PFSK-1 (cell line): ENCODE data around the gene RNPS1.

ENCODE experiments used
- FOXP2 ChIP-seq: optimal IDR thresholded peaks from 2 replicates; pipeline ENCODE3; 2011; ENCODE audit warnings: borderline replicate concordance, control low read depth, inconsistent platforms; ENCODE audit not compliant: insufficient read depth; ENCODE audit errors: extremely low read length, extremely low read depth
- POLR2AphosphoS5 ChIP-seq: IDR thresholded peaks from 2 replicates; pipeline ENCODE4 v1.6.1; 2012; ENCODE audit warnings: low read depth, mild to moderate bottlenecking, control low read depth, low read length, moderate library complexity
- REST ChIP-seq, 2 experiments: IDR thresholded peaks; 2 replicates each; pipeline versions ENCODE4 v1.6.1 to v1.8.0; 2011 to 2012; ENCODE audit warnings: low read depth in 2 of 2, low read length in 2 of 2, control low read depth in 1 of 2, inconsistent platforms in 1 of 2, mild to moderate bottlenecking in 1 of 2, moderate library complexity in 1 of 2; ENCODE audit not compliant: insufficient read depth in 1 of 2
- SIN3A ChIP-seq: IDR thresholded peaks from 2 replicates; pipeline ENCODE4 v1.6.1; 2012; ENCODE audit warnings: mild to moderate bottlenecking, low read length, moderate library complexity, borderline replicate concordance; ENCODE audit not compliant: insufficient read depth
- TAF1 ChIP-seq: IDR thresholded peaks from 2 replicates; pipeline ENCODE4 v1.6.1; 2012; ENCODE audit warnings: low read length, control low read depth, borderline replicate concordance; ENCODE audit not compliant: insufficient read depth

RNPS1 gene

GRCh38 chr16:2277466-2278271, 9.7 kb upstream of the RNPS1 start:
- TF ChIP-seq REST (IDR thresholded peaks at IDR 0.05; ENCODE audit: insufficient read depth in 1 of 2, low read depth in 2 of 2, low read length in 2 of 2) (no peak), POLR2AphosphoS5 (no peak), SIN3A (no peak)

- no peak for TF ChIP-seq TAF1
- TF ChIP-seq POLR2AphosphoS5: no peak
- TF ChIP-seq REST (IDR thresholded peaks at IDR 0.05; ENCODE audit: insufficient read depth in 1 of 2, low read depth in 2 of 2, low read length in 2 of 2): no peak
- no peak for TF ChIP-seq SIN3A
- no peak for TF ChIP-seq FOXP2
These were observed 8.7 kb upstream of the RNPS1 start for GRCh38 chr16:2276368-2277195.

GRCh38 chr16:2275476-2276367, 7.8 kb upstream of the RNPS1 start:
- TF ChIP-seq TAF1 (no peak), REST (IDR thresholded peaks at IDR 0.05; ENCODE audit: insufficient read depth in 1 of 2, low read depth in 2 of 2, low read length in 2 of 2) (no peak), FOXP2 (no peak), SIN3A (no peak), POLR2AphosphoS5 (no peak)

GRCh38 chr16:2273931-2274330, 6.0 kb upstream of the RNPS1 start:
- TF ChIP-seq REST (IDR thresholded peaks at IDR 0.05; ENCODE audit: insufficient read depth in 1 of 2, low read depth in 2 of 2, low read length in 2 of 2): no peak
- no peak for TF ChIP-seq SIN3A
- TF ChIP-seq POLR2AphosphoS5: no peak
